Measurements from ENCODE around the gene ACTR6. TPM values are rescaled to one million over a fixed set of nuclear protein-coding genes. Genes with fewer than 3 reads are reported as not detected.
A peak's percentile ranks its signal among the peaks of the same experiment; 100 is the strongest.

The ACTR6 gene
- total and polyA plus RNA-seq, 11 donors, result 8.9 to 29.5 (median 21.9) TPM

DNA sequence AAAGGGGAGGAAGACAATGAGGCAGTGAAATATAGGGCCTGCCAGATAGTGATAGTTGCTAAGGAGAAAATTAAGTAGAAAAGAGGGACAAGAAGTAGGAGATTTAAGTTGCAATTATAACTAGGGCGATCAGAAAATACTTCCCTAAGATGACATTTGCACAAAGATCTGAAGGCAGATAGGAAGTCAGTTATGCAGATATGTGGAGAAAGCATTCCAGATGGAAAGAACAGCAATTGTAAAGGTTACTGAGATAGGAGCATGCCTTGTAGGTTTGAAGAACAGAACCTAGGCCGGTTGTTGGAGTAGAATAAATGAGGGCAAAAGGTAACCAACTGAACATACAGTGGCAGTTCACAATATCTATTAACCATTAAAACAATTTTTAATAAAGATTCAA is 21.4 kb upstream of the ACTR6 start:
- Histone ChIP-seq H3K27me3 (no peaks in the 10 kb centered on the region), H3K4me1 (no peaks in the 10 kb centered on the region), H3K9me3 (no peaks in the 10 kb centered on the region), H3K36me3 (no peaks in the 10 kb centered on the region), H3K4me3 (no peak overlapping the region), H3K27ac (no peak overlapping the region)
- DNase-seq (no peak), ATAC-seq (no peak)
- intact Hi-C loops (cut with DNase I), result no loop called here
- TF ChIP-seq, protein P1, sequence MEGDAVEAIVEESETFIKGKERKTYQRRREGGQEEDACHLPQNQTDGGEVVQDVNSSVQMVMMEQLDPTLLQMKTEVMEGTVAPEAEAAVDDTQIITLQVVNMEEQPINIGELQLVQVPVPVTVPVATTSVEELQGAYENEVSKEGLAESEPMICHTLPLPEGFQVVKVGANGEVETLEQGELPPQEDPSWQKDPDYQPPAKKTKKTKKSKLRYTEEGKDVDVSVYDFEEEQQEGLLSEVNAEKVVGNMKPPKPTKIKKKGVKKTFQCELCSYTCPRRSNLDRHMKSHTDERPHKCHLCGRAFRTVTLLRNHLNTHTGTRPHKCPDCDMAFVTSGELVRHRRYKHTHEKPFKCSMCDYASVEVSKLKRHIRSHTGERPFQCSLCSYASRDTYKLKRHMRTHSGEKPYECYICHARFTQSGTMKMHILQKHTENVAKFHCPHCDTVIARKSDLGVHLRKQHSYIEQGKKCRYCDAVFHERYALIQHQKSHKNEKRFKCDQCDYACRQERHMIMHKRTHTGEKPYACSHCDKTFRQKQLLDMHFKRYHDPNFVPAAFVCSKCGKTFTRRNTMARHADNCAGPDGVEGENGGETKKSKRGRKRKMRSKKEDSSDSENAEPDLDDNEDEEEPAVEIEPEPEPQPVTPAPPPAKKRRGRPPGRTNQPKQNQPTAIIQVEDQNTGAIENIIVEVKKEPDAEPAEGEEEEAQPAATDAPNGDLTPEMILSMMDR (IDR thresholded peaks at IDR 0.05), result no peak
- WGBS, 4 donors, result 87 to 92% (median 89%) methylated on average over 2 of the region's 2 CpGs

DNA sequence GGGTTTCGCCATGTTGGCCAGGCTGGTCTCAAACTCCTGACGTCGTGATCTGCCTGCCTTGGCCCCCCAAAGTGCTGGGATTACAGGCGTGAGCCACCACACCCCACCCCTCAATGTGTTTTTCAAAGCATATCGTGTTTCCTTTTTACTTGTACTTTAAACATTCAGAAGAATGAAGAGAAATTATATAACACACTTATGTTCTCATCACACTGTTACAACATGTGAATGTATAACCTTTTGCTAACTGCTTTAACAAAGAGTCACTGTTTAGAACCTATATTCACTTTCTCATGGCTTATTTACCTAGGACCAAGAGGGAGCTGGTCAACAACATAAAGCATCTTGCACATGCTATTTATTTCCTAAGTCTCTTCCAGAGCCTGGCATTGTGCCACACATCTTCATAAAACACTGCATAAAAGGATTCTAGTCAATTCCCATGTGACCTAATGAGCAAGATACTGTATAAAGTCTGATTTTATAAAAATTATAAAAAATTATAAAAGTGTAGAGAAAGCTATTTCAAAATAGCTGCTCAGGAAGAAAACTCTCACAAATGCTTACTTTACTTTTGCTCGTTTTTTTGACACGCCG is 16.0 kb upstream of the ACTR6 start:
- H3K27ac ChIP-seq, result peak overlapping the region in 1 of 12 donors; percentile 52
- H3K27me3 ChIP-seq, result no peaks in the 10 kb centered on the region
- no peaks in the 10 kb centered on the region for H3K36me3 ChIP-seq
- H3K4me3 ChIP-seq, result no peak overlapping the region
- no peaks in the 10 kb centered on the region for H3K9me3 ChIP-seq
- TF ChIP-seq, protein P1 (IDR thresholded peaks at IDR 0.05), result no peak
- TF ChIP-seq POLR2A (IDR thresholded peaks at IDR 0.05), result no peak
- intact Hi-C loops (cut with DNase I), result no loop called here
- H3K4me1 ChIP-seq, result peaks cover 0 to 20% (median 1%) of the 10 kb centered on the region in 12 donors
- ATAC-seq (no peak), DNase-seq (no peak)
- 90 to 92% (median 91%) methylated on average over 8 of the region's 8 CpGs for WGBS, 4 donors

DNA sequence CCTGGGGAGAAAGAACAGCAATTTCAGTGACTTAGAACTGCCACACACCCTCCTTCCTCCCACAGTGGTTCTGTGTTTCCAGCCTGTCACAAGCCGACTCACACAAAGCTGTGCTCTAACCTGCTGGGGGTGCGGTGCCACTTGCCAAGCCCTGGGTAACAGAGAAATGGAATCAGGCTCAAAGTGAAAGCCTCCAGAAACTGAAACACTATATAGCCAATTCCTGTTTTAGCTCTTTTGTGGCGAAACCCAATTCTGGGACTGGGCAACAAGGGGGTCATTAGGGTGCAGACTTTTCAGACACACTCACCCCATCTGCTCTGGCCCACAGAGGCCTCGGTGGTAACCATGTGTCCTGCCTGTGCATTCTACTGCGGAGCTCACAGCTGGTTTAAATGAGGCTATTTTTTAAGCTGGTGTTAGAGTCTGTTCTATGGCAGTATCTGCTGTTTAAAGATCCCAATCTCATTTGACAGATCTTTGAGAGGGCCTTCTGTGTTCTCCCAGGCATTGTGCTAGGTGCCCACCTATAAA is 15.2 kb upstream of the ACTR6 start:
- intact Hi-C loops (cut with DNase I), result no loop called here
- H3K27me3 ChIP-seq, result no peaks in the 10 kb centered on the region
- WGBS, 4 donors, result 68 to 81% (median 74%) methylated on average over 5 of the region's 5 CpGs
- TF ChIP-seq, protein P1 (IDR thresholded peaks at IDR 0.05), result no peak
- TF ChIP-seq POLR2A (IDR thresholded peaks at IDR 0.05), result no peak
- peaks cover 0 to 20% (median 1%) of the 10 kb centered on the region in 12 donors for H3K4me1 ChIP-seq
- no peaks in the 10 kb centered on the region for H3K9me3 ChIP-seq
- peak overlapping the region in 4 of 12 donors; percentile 17 to 52 (median 46) for H3K27ac ChIP-seq
- H3K36me3 ChIP-seq, result no peaks in the 10 kb centered on the region
- ATAC-seq, result no peak
- H3K4me3 ChIP-seq, result peak overlapping the region in 5 of 12 donors; percentile 4 to 34 (median 17)
- DNase-seq, result no peak

DNA sequence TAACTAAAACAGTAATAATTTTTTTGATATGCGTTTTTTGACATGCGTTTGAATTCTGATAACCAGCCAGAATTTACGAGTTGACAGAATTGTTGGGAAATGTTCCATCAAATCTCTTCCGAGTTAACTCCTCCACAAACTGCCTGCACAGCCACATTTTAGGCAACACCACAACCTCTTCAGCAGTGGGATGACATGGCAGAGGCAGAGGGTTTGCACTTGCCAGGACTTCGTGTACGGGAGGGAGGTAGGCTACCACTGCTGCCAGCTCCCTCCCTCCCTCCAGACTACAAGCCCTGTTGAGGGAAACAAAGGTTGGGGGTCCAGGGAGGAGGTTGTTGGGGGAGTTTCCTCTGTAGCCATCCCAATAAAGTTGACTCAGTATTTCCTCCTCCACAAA is 14.5 kb upstream of the ACTR6 start:
- no peak for ATAC-seq
- H3K4me3 ChIP-seq, result peak overlapping the region in 5 of 12 donors; percentile 4 to 34 (median 17)
- no peaks in the 10 kb centered on the region for H3K9me3 ChIP-seq
- H3K4me1 ChIP-seq, result peaks cover 0 to 20% (median 1%) of the 10 kb centered on the region in 12 donors
- TF ChIP-seq, protein P1 (IDR thresholded peaks at IDR 0.05), result no peak
- no peak for TF ChIP-seq POLR2A (IDR thresholded peaks at IDR 0.05)
- intact Hi-C loops (cut with DNase I), result no loop called here
- no peaks in the 10 kb centered on the region for H3K36me3 ChIP-seq
- peak overlapping the region in 4 of 12 donors; percentile 17 to 52 (median 46) for H3K27ac ChIP-seq
- DNase-seq, result no peak
- no peaks in the 10 kb centered on the region for H3K27me3 ChIP-seq
- WGBS, 4 donors, result 41 to 54% (median 49%) methylated on average over 6 of the region's 6 CpGs

All from heart left ventricle (tissue), 16 donors.